HepG2 (cell line): Measurements from ENCODE around the gene TTC16. TPM values are rescaled to one million over a fixed set of nuclear protein-coding genes. Genes with fewer than 3 reads are reported as not detected.
A peak's percentile ranks its signal among the peaks of the same experiment; 100 is the strongest.

Experiments
- ARHGAP35 ChIP-seq: sonication (generic); formaldehyde crosslinking; IDR thresholded peaks from 2 replicates; pipeline ENCODE4 v1.9.0; 2022; ENCODE audit warnings: mild to moderate bottlenecking, inconsistent platforms, moderate library complexity, missing genetic modification reagents, borderline replicate concordance
- ARNTL ChIP-seq: sonication (generic); formaldehyde crosslinking; IDR thresholded peaks from 2 replicates; pipeline ENCODE4 v1.4.0; 2020; ENCODE audit warnings: mild to moderate bottlenecking, missing genetic modification reagents
- ATM ChIP-seq: fragments of 450-650 bp; IDR thresholded peaks from 2 replicates; pipeline ENCODE4 v1.7.1; 2017; ENCODE audit warnings: mild to moderate bottlenecking, borderline replicate concordance
- BHLHE40 ChIP-seq: IDR thresholded peaks from 2 replicates; pipeline ENCODE4 v1.6.1; 2011; ENCODE audit warnings: low read length, improper control_type of control experiment
- BRCA1 ChIP-seq: sonication (generic); formaldehyde crosslinking; IDR thresholded peaks from 2 replicates; pipeline ENCODE4 v1.4.0; 2020; ENCODE audit warnings: missing genetic modification reagents
- ELF1 ChIP-seq: sonication (generic); formaldehyde crosslinking; IDR thresholded peaks from 2 replicates; pipeline ENCODE4 v1.4.0; 2020; ENCODE audit warnings: missing genetic modification reagents
- HNF4G ChIP-seq, 2 experiments: sonication (generic) in 1 of 2; formaldehyde crosslinking in 1 of 2; IDR thresholded peaks; 2 replicates each; pipeline versions ENCODE4 v1.4.0 to v1.6.1; 2011 to 2020; ENCODE audit warnings: borderline replicate concordance in 2 of 2, low read depth in 2 of 2, mild to moderate bottlenecking in 2 of 2, low read length in 1 of 2, missing genetic modification reagents in 1 of 2, moderate library complexity in 1 of 2
- HOXD1 ChIP-seq: sonication (generic); formaldehyde crosslinking; IDR thresholded peaks from 2 replicates; pipeline ENCODE4 v1.5.0; 2020; ENCODE audit warnings: missing genetic modification reagents
- JARID2 ChIP-seq: sonication (generic); formaldehyde crosslinking; IDR thresholded peaks from 2 replicates; pipeline ENCODE4 v1.8.1; 2023; ENCODE audit warnings: missing genetic modification reagents, inconsistent platforms; ENCODE audit not compliant: insufficient replicate concordance
- JDP2 ChIP-seq: sonication (generic); formaldehyde crosslinking; IDR thresholded peaks from 2 replicates; pipeline ENCODE4 v1.8.1; 2022; ENCODE audit warnings: missing genetic modification reagents, borderline replicate concordance
- PRPF4 ChIP-seq: fragments of 200-400 bp; formaldehyde crosslinking; IDR thresholded peaks from 2 replicates; pipeline ENCODE4 v1.6.1; 2016; ENCODE audit warnings: low read length, low read depth; ENCODE audit not compliant: poor library complexity, severe bottlenecking
- SP2 ChIP-seq: sonication (generic); formaldehyde crosslinking; IDR thresholded peaks from 2 replicates; pipeline ENCODE4 v1.5.1; 2020; ENCODE audit warnings: mild to moderate bottlenecking, missing genetic modification reagents
- TRIM24 ChIP-seq: sonication (generic); formaldehyde crosslinking; IDR thresholded peaks from 2 replicates; pipeline ENCODE4 v1.8.0; 2022; ENCODE audit warnings: mild to moderate bottlenecking, missing genetic modification reagents
- USF2 ChIP-seq, 2 experiments: sonication (generic) in 1 of 2; formaldehyde crosslinking in 1 of 2; IDR thresholded peaks; 2 replicates each; pipeline versions ENCODE4 v1.5.1 to v1.6.1; 2011 to 2020; ENCODE audit warnings: borderline replicate concordance in 1 of 2, low read depth in 1 of 2, low read length in 1 of 2, mild to moderate bottlenecking in 1 of 2, missing genetic modification reagents in 1 of 2, moderate library complexity in 1 of 2
- ZBTB38 ChIP-seq: sonication (generic); formaldehyde crosslinking; IDR thresholded peaks from 2 replicates; pipeline ENCODE4 v1.5.1; 2020; ENCODE audit warnings: mild to moderate bottlenecking, missing genetic modification reagents
- ZFY ChIP-seq: sonication (generic); formaldehyde crosslinking; IDR thresholded peaks from 2 replicates; pipeline ENCODE4 v1.4.0; 2020; ENCODE audit warnings: missing genetic modification reagents
- ZNF33B ChIP-seq: sonication (generic); formaldehyde crosslinking; IDR thresholded peaks from 2 replicates; pipeline ENCODE4 v1.5.1; 2020; ENCODE audit warnings: mild to moderate bottlenecking, missing genetic modification reagents
- ZNF460 ChIP-seq: sonication (generic); formaldehyde crosslinking; IDR thresholded peaks from 2 replicates; pipeline ENCODE4 v1.5.1; 2020; ENCODE audit warnings: missing genetic modification reagents, mild to moderate bottlenecking, borderline replicate concordance
- ZNF513 ChIP-seq: sonication (generic); formaldehyde crosslinking; conservative IDR thresholded peaks from 2 replicates; pipeline ENCODE4 v1.5.0; 2020; ENCODE audit warnings: missing genetic modification reagents
- ZNF577 ChIP-seq: sonication (generic); formaldehyde crosslinking; IDR thresholded peaks from 2 replicates; pipeline ENCODE4 v1.4.0; 2020; ENCODE audit warnings: mild to moderate bottlenecking, low read depth, missing genetic modification reagents, borderline replicate concordance
- ZNF674 ChIP-seq: sonication (generic); formaldehyde crosslinking; IDR thresholded peaks from 2 replicates; pipeline ENCODE4 v1.5.0; 2020; ENCODE audit warnings: low read depth, mild to moderate bottlenecking, missing genetic modification reagents
- ZNF773 ChIP-seq: sonication (generic); formaldehyde crosslinking; IDR thresholded peaks from 2 replicates; pipeline ENCODE4 v1.4.0; 2020; ENCODE audit warnings: missing genetic modification reagents, borderline replicate concordance
- polyA plus RNA-seq, 8 experiments: library from polyadenylated mRNA; depleted of rRNA in 3 of 8; stranded (reverse) in 7 of 8; unstranded in 1 of 8; fragments of >200 nt; fragmentation: Illumina TruSeq in 4 of 8; extraction: Trizol in 4 of 8; gene quantifications; 2 replicates each; pipeline versions ENCODE4 v1.2.1 to v1.2.3, GENCODE V29; 2011 to 2016; ENCODE audit warnings: low read depth in 4 of 8, missing spikeins in 1 of 8, mixed read lengths in 1 of 8; ENCODE audit not compliant: insufficient read depth in 1 of 8
- total RNA-seq, 5 experiments: library from RNA; depleted of rRNA; stranded (reverse); fragments of >200 nt; fragmentation: Illumina TruSeq; extraction: Trizol; gene quantifications; 2 replicates each; pipeline ENCODE4 v1.2.3, GENCODE V29; 2016; ENCODE audit warnings: low read depth in 1 of 5
- TF ChIP-seq, protein P1 (sequence below): sonication (generic); formaldehyde crosslinking; conservative IDR thresholded peaks from 2 replicates; pipeline ENCODE4 v1.4.0; 2020; ENCODE audit warnings: missing genetic modification reagents

Gene TTC16
- total and polyA plus RNA-seq, 2 of the 13 experiments (the other 11 are each of a cell fraction or from before 2014, with no cell fraction given): not detected

DNA sequence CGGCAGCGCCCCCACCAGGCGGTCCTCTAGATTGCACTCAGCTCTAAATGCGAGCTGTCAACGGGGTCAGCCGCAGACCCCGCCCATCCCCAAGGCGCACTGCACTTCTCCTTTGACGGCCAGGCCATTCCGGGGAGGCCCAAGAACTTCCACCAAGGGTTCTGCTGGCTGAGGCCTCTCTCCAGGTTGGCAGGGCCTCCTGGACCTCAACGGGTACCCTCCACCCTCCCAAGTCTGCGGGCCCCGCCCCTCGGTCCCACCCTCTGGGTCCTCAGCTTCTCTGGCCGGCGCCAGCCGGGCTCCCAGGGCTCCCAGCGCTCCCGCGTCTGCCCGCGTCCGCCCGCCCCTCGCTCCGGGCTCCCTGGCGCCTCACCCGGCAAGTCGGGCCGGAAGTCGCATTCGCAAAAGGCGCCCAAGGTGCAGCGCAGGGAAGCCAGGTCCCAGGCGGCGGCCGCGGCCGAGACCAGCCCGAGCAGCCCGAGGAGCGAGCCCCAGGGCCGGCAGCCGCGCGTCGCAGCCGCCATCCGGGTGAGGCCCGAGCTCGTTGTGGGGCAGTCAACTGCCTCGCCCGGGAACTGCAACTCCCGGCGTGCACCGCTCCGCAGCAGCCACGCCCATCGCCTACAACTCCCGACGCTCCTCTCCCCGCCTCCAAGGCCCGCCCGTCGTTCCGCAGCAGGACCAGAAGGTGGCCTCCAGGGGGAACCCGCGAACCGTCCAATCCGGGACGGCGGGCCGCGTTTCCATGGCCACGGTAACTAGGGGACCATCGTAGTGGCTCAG lies 19.1 kb downstream of the TTC16 start, which contains the start of gene TOR2A (continued):
- TF ChIP-seq ELF1 (CRISPR knock-in tag) (peak; percentile 82), JARID2 (CRISPR knock-in tag) (no peak), ZNF674 (CRISPR knock-in tag) (no peak), BHLHE40 (no peak), PRPF4 (no peak), JDP2 (CRISPR knock-in tag) (no peak), ZBTB38 (peak; percentile 12; the same call in 1 of the 2 replicates), HNF4G (IDR thresholded peaks at IDR 0.05; ENCODE audit: borderline replicate concordance, low read depth, low read length) (no peak), HNF4G (CRISPR knock-in tag; IDR thresholded peaks at IDR 0.05; ENCODE audit: borderline replicate concordance, low read depth) (no peak; the same call in 1 of the 2 replicates), ZNF577 (CRISPR knock-in tag) (no peak; the same call in 1 of the 2 replicates), ARNTL (CRISPR knock-in tag) (peak; percentile 77), ARHGAP35 (CRISPR knock-in tag) (no peak), USF2 (IDR thresholded peaks at IDR 0.05; ENCODE audit: low read depth, low read length) (no peak), USF2 (CRISPR knock-in tag; IDR thresholded peaks at IDR 0.05; ENCODE audit: borderline replicate concordance) (no peak), ZNF33B (CRISPR knock-in tag) (no peak), SP2 (CRISPR knock-in tag) (0 out of 2 replicates have a peak, but pooled peaks have one; percentile 39), HOXD1 (CRISPR knock-in tag) (peak; percentile 72; the same call in 1 of the 2 replicates), ZNF460 (CRISPR knock-in tag) (no peak), ZNF513 (CRISPR knock-in tag) (0 out of 2 replicates have a peak, but pooled peaks have one; percentile 20), ZNF773 (no peak), ATM (no peak), TRIM24 (CRISPR knock-in tag) (no peak), BRCA1 (CRISPR knock-in tag) (no peak), ZFY (CRISPR knock-in tag) (peak; percentile 98)
- TF ChIP-seq, protein P1, sequence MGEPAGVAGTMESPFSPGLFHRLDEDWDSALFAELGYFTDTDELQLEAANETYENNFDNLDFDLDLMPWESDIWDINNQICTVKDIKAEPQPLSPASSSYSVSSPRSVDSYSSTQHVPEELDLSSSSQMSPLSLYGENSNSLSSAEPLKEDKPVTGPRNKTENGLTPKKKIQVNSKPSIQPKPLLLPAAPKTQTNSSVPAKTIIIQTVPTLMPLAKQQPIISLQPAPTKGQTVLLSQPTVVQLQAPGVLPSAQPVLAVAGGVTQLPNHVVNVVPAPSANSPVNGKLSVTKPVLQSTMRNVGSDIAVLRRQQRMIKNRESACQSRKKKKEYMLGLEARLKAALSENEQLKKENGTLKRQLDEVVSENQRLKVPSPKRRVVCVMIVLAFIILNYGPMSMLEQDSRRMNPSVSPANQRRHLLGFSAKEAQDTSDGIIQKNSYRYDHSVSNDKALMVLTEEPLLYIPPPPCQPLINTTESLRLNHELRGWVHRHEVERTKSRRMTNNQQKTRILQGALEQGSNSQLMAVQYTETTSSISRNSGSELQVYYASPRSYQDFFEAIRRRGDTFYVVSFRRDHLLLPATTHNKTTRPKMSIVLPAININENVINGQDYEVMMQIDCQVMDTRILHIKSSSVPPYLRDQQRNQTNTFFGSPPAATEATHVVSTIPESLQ (CRISPR knock-in tag): peak; percentile 5; the same call in 1 of the 2 replicates
